Uterus (tissue), 4 donors: ENCODE data around the gene ABHD12B. TPM values are rescaled to one million over a fixed set of nuclear protein-coding genes. Genes with fewer than 3 reads are reported as not detected.

Experiments
- DNase-seq, 2 donors: peaks; one replicate each; pipeline ENCODE4 v3.0.0-alpha.2; 2019 to 2020
- H3K27ac ChIP-seq, 2 donors: fragments of 200-600 bp; sonication (generic); 1 replicate in 1 of 2; 2 replicates in 1 of 2; pipeline ENCODE4 v1.5.1; 2016 to 2018
- H3K27me3 ChIP-seq, 2 donors: fragments of 200-600 bp; sonication (generic); one replicate each; pipeline ENCODE4 v1.5.1; 2018 to 2019; ENCODE audit warnings: control low read depth in 1 of 2
- H3K36me3 ChIP-seq, 2 donors: fragments of 200-600 bp; sonication (generic); one replicate each; pipeline ENCODE4 v1.5.1; 2019; ENCODE audit warnings: control low read depth in 1 of 2
- H3K4me1 ChIP-seq, 2 donors: fragments of 200-600 bp; sonication (generic); one replicate each; pipeline ENCODE4 v1.5.1; 2018 to 2019; ENCODE audit warnings: control low read depth in 1 of 2
- H3K4me3 ChIP-seq, 2 donors: fragments of 200-600 bp; sonication (generic); 1 replicate in 1 of 2; 2 replicates in 1 of 2; pipeline ENCODE4 v1.5.1; 2018 to 2019; ENCODE audit warnings: mild to moderate bottlenecking in 1 of 2
- H3K9me3 ChIP-seq, 2 donors: fragments of 200-600 bp; sonication (generic); one replicate each; pipeline ENCODE4 v1.5.1; 2019; ENCODE audit warnings: control low read depth in 1 of 2
- POLR2A ChIP-seq, 2 donors: fragments of 450-650 bp; IDR thresholded peaks; one replicate each; pipeline ENCODE4 v1.6.1; 2016; ENCODE audit warnings: antibody characterized with exemption in 2 of 2, mild to moderate bottlenecking in 1 of 2, moderate library complexity in 1 of 2
- intact Hi-C: fragments of 100-400 bp; cut with DNase I; formaldehyde crosslinking; loops from one replicate; pipeline ENCODE4 v1.15.1; 2023; ENCODE audit warnings: low total_unique reads
- total RNA-seq, 4 donors: library from RNA; depleted of rRNA in 3 of 4; stranded (reverse); fragments of >200 nt in 3 of 4; gene quantifications; one replicate each; pipeline versions ENCODE4 v1.1.0 to v1.2.4, GENCODE V29; 2014 to 2023
- TF ChIP-seq, protein P1 (sequence below), 4 experiments: fragments of 200-600 bp in 2 of 4; fragments of 450-650 bp in 2 of 4; sonication (generic) in 2 of 4; IDR thresholded peaks; one replicate each; pipeline ENCODE4 v1.5.1; 2016 to 2019; ENCODE audit warnings: antibody characterized with exemption in 4 of 4, mild to moderate bottlenecking in 2 of 4, moderate library complexity in 1 of 4
- donor health status: DM: yes; HTN: yes; CAD: no.

Gene ABHD12B
- total RNA-seq, 4 donors from 2014 or later = not detected

DNA sequence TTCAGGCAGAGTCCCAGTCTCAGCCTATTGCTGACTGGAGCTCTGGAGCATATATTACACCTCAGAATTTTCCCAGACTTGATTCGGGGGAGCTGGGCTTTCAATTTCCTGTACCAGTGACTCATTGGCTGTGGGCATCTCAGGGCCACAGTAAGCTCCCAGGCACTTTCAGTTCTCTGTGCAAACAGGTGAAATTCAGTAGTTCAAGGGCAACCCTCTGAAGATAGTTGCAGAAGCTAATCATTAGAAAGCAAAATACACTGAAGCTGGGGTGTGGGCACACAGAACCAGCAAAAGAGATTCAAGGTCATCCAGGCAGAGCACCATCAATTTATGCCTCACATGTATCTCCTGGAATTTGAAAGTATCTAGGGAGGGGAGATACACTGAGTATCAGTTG, 32.8 kb upstream of the ABHD12B start:
- no peak overlapping the region for H3K27ac ChIP-seq
- no peaks in the 10 kb centered on the region for H3K27me3 ChIP-seq
- DNase-seq = no peak
- no peak for TF ChIP-seq POLR2A (IDR thresholded peaks at IDR 0.05)
- TF ChIP-seq, protein P1, sequence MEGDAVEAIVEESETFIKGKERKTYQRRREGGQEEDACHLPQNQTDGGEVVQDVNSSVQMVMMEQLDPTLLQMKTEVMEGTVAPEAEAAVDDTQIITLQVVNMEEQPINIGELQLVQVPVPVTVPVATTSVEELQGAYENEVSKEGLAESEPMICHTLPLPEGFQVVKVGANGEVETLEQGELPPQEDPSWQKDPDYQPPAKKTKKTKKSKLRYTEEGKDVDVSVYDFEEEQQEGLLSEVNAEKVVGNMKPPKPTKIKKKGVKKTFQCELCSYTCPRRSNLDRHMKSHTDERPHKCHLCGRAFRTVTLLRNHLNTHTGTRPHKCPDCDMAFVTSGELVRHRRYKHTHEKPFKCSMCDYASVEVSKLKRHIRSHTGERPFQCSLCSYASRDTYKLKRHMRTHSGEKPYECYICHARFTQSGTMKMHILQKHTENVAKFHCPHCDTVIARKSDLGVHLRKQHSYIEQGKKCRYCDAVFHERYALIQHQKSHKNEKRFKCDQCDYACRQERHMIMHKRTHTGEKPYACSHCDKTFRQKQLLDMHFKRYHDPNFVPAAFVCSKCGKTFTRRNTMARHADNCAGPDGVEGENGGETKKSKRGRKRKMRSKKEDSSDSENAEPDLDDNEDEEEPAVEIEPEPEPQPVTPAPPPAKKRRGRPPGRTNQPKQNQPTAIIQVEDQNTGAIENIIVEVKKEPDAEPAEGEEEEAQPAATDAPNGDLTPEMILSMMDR (IDR thresholded peaks at IDR 0.05) = no peak
- H3K4me1 ChIP-seq = no peaks in the 10 kb centered on the region
- no peaks in the 10 kb centered on the region for H3K36me3 ChIP-seq
- intact Hi-C loops = no loop called here
- no peak overlapping the region for H3K4me3 ChIP-seq
- H3K9me3 ChIP-seq = no peaks in the 10 kb centered on the region

DNA sequence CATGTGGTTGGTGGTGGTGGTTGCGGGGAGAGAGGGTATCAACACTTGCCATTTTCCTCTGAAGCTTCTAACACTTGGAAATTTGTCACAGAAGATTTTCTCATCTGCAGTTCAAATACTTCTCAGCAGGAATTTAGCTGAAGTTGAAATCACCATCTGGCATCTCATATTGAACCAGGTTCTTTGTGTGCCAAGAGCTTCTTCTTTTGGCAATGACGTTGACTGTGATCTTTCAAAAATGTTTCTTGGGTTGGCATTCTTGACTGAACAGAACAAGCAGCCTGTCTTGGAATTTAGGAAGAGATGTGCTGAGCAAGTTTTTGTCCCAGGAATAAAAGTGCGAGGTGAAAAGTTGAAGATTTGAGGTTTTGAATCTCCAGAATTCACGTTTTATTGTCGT, 32.2 kb upstream of the ABHD12B start:
- no peaks in the 10 kb centered on the region for H3K9me3 ChIP-seq
- TF ChIP-seq, protein P1 (IDR thresholded peaks at IDR 0.05) = no peak
- TF ChIP-seq POLR2A (IDR thresholded peaks at IDR 0.05) = no peak

DNA sequence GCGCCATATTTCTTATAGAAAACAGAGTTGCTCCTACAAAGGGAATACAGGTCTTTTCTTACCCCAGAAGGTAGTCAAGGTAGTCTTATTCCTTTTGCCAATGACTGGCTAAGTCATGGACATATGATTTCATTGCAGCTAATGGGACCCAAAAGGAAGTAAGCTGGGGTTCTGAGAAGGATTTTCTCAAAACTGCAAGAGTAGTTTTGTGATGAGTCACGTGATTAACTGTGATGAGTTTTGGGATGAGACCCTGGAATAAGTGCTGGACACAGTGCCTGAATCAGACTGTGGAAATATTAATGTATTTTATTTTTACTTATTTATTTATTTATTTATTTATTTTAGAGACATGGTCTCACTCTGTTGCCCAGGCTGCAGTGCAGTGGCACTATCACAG, 27.5 kb upstream of the ABHD12B start:
- H3K9me3 ChIP-seq = no peaks in the 10 kb centered on the region
- no peak overlapping the region for H3K27ac ChIP-seq
- no peak overlapping the region for H3K4me3 ChIP-seq
- no peak for DNase-seq
- TF ChIP-seq POLR2A (IDR thresholded peaks at IDR 0.05) = no peak
- TF ChIP-seq, protein P1 (IDR thresholded peaks at IDR 0.05) = no peak
- H3K36me3 ChIP-seq = no peaks in the 10 kb centered on the region
- H3K27me3 ChIP-seq = no peaks in the 10 kb centered on the region
- intact Hi-C loops = no loop called here
- H3K4me1 ChIP-seq = no peaks in the 10 kb centered on the region

More for the DNA sequence above, 32.2 kb upstream of the ABHD12B start:
- Histone ChIP-seq H3K4me3 (no peak overlapping the region), H3K27ac (no peak overlapping the region), H3K36me3 (no peaks in the 10 kb centered on the region), H3K4me1 (no peaks in the 10 kb centered on the region), H3K27me3 (no peaks in the 10 kb centered on the region)
- no peak for DNase-seq
- intact Hi-C loops = no loop called here

- no peak for DNase-seq
- intact Hi-C loops = no loop called here
- no peak for TF ChIP-seq POLR2A (IDR thresholded peaks at IDR 0.05)
- TF ChIP-seq, protein P1 (IDR thresholded peaks at IDR 0.05) = no peak
- Histone ChIP-seq H3K4me3 (no peak overlapping the region), H3K9me3 (no peaks in the 10 kb centered on the region), H3K4me1 (no peaks in the 10 kb centered on the region), H3K36me3 (no peaks in the 10 kb centered on the region), H3K27me3 (no peaks in the 10 kb centered on the region), H3K27ac (no peak overlapping the region)
Observed at GRCh38 chr14:50845166-50845565, 26.7 kb upstream of the ABHD12B start.

DNA sequence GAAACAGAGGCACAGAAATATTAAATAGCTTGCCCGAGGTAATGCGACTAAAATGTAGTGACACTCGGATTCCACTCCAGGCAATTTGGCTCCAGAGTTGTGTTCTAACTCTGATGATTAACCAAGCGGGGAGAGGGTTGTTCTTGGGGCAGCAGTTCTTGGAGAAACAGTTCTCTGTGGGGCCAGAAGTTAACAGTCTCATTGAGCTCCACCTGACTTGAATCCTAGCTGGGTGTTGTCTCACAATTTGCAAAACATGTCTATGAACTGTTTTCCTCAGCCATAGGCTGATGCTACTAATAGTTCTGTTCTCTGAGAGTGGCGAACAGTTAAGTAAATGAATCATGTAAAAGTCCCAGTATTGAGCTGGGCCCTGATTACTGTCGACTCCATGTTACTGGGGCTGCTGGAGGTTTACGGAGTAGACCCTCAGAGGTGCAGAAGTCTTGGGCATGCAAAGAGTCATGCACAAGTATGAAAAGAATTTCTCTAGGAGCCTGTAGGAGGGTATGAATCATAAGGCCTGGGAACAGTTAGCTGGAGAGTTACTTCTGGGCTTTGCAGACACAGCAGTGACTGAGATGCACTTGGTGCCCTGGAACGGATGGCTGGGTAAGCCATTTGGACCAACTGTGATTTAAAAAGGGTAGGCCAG, 25.5 kb upstream of the ABHD12B start:
- Histone ChIP-seq H3K27ac (no peak overlapping the region), H3K4me3 (no peak overlapping the region), H3K36me3 (no peaks in the 10 kb centered on the region), H3K4me1 (no peaks in the 10 kb centered on the region), H3K9me3 (no peaks in the 10 kb centered on the region), H3K27me3 (no peaks in the 10 kb centered on the region)
- no peak for DNase-seq
- TF ChIP-seq POLR2A (IDR thresholded peaks at IDR 0.05) = no peak
- TF ChIP-seq, protein P1 (IDR thresholded peaks at IDR 0.05) = no peak
- intact Hi-C loops = no loop called here
